Stimulated activated CD4-positive, alpha-beta T cell treated with anti-CD3 and anti-CD28 coated beads, Interleukin-4, amount 100 ng/mL, for 4 hours (primary cell): ENCODE measurements around the gene TGFBR1.
"Not testable (repeated sequence)": the region's sequence is repeated elsewhere in the genome, so short reads cannot be mapped to it uniquely, and the experiment has no call there.

Experiments used
- DNase-seq, 2 experiments: peaks; one replicate each; pipeline ENCODE4 v3.0.0-alpha.2; 2020

Gene TGFBR1

GRCh38 chr9:99192786-99193465 is 88.0 kb downstream of the TGFBR1 start:
- no peak for DNase-seq

- DNase-seq: no peak
These were observed 88.5 kb downstream of the TGFBR1 start for GRCh38 chr9:99193466-99193821.

GRCh38 chr9:99196484-99196883 is 91.6 kb downstream of the TGFBR1 start:
- not testable (repeated sequence) for DNase-seq

- no peak for DNase-seq
These were observed 92.3 kb downstream of the TGFBR1 start for GRCh38 chr9:99197124-99197630.

GRCh38 chr9:99197987-99198386 is 93.1 kb downstream of the TGFBR1 start:
- no peak for DNase-seq

- DNase-seq: no peak
These were observed 95.1 kb downstream of the TGFBR1 start for GRCh38 chr9:99199938-99200539.

- no peak for DNase-seq
These were observed 96.7 kb downstream of the TGFBR1 start for GRCh38 chr9:99201603-99202002.
